K562 (cell line): ENCODE measurements around the gene HES5. TPM values are rescaled to one million over a fixed set of nuclear protein-coding genes. Genes with fewer than 3 reads are reported as not detected.
A peak's percentile ranks its signal among the peaks of the same experiment; 100 is the strongest.

Experiments used
- ATAC-seq: fragments of 200-7000 bp; cut with Tn5 transposase; 3 replicates; pipeline ENCODE4 v1.9.1; 2020; ENCODE audit warnings: moderate library complexity
- BruUV-seq: library from RNA; stranded (reverse); fragments of 400-500 nt; replicated peaks from 2 replicates; lab custom pipeline; 2021; lab: Mats Ljungman, UMichigan
- CTCF ChIA-PET: fragments of 300-600 bp; formaldehyde crosslinking; extraction: SDS; loops from one replicate; lab custom pipeline; 2021; ENCODE audit warnings: low intra/inter-chr PET ratio; lab: Yijun Ruan, JAX
- POLR2A ChIA-PET: fragments of 300-600, 350-650 bp; sonication (Branson Sonifier 250); formaldehyde crosslinking; extraction: SDS; loops from one replicate; lab custom pipeline; 2021; ENCODE audit warnings: antibody characterized with exemption, inconsistent platforms; lab: Yijun Ruan, JAX
- DNase-seq, 4 experiments: peaks; one replicate each; pipeline versions ENCODE4 v3.0.0 to v3.0.0-alpha.2; 2011 to 2018; ENCODE audit warnings: low spot score in 3 of 4, mixed read lengths in 3 of 4; ENCODE audit errors: extremely low read depth in 1 of 4
- FAIRE-seq: peaks from 2 replicates; lab custom pipeline; 2011; peaks lifted over from hg19 to GRCh38; lab: Jason Lieb, UNC
- H2AFZ ChIP-seq: 2 replicates; pipeline ENCODE4 v1.6.0; 2011; ENCODE audit warnings: low read depth, low read length, control low read depth, inconsistent platforms
- H3K27ac ChIP-seq: fragments of 200-600 bp; 3 replicates; pipeline ENCODE4 v1.8.0; 2011; ENCODE audit warnings: low read depth, mild to moderate bottlenecking, control low read depth, inconsistent platforms, low read length, moderate library complexity, mixed read lengths; ENCODE audit errors: extremely low read depth
- H3K27me3 ChIP-seq, 2 experiments: fragments of 300-600 bp in 1 of 2; 2 replicates in 1 of 2; 3 replicates in 1 of 2; pipeline versions ENCODE4 v1.6.0 to v1.8.0; 2011; ENCODE audit warnings: inconsistent platforms in 2 of 2, low read length in 2 of 2, mild to moderate bottlenecking in 1 of 2, mixed read lengths in 1 of 2, moderate library complexity in 1 of 2; ENCODE audit not compliant: control insufficient read depth in 2 of 2, insufficient read depth in 2 of 2
- H3K36me3 ChIP-seq: fragments of 300-600 bp; 3 replicates; pipeline ENCODE4 v1.8.0; 2011; ENCODE audit warnings: mild to moderate bottlenecking, low read length, inconsistent platforms; ENCODE audit not compliant: control insufficient read depth, insufficient read depth
- H3K4me1 ChIP-seq, 2 experiments: fragments of 200-600 bp in 1 of 2; replicated peaks in 1 of 2; 2 replicates in 1 of 2; 3 replicates in 1 of 2; pipeline versions ENCODE4 v1.5.1 to v1.8.0; 2011; ENCODE audit warnings: inconsistent platforms in 2 of 2, low read length in 2 of 2, mild to moderate bottlenecking in 1 of 2, mixed read lengths in 1 of 2, moderate library complexity in 1 of 2; ENCODE audit not compliant: control insufficient read depth in 2 of 2, insufficient read depth in 2 of 2
- H3K4me2 ChIP-seq: 2 replicates; pipeline ENCODE4 v1.6.1; 2011; ENCODE audit warnings: low read length, control low read depth, inconsistent platforms, mixed read lengths; ENCODE audit not compliant: insufficient read depth
- H3K4me3 ChIP-seq: fragments of 200-600 bp; sonication (generic), shearing (Covaris generic); 2 replicates; pipeline ENCODE4 v1.5.1; 2016; ENCODE audit warnings: control low read depth, inconsistent platforms
- H3K79me2 ChIP-seq: fragments of 200-600 bp; 3 replicates; pipeline ENCODE4 v1.8.0; 2011; ENCODE audit warnings: low read length, inconsistent platforms; ENCODE audit not compliant: control insufficient read depth, insufficient read depth
- H3K9ac ChIP-seq, 2 experiments: 2 replicates each; pipeline versions ENCODE4 v1.6.0 to v1.6.1; 2011; ENCODE audit warnings: low read depth in 2 of 2, low read length in 2 of 2, control low read depth in 1 of 2, inconsistent platforms in 1 of 2, mild to moderate bottlenecking in 1 of 2, mixed read lengths in 1 of 2; ENCODE audit not compliant: insufficient read depth in 1 of 2
- H3K9me1 ChIP-seq: one replicate; pipeline ENCODE4 v1.6.0; 2011; ENCODE audit warnings: inconsistent platforms, mild to moderate bottlenecking, low read length, moderate library complexity; ENCODE audit not compliant: control insufficient read depth, insufficient read depth
- H3K9me3 ChIP-seq: replicated peaks from 2 replicates; pipeline ENCODE4 v1.5.1; 2011; ENCODE audit warnings: low read depth, low read length, inconsistent platforms; ENCODE audit not compliant: control insufficient read depth, insufficient read depth
- H4K20me1 ChIP-seq: replicated peaks from 2 replicates; pipeline ENCODE4 v1.6.1; 2011; ENCODE audit warnings: low read length, inconsistent platforms, mixed read lengths; ENCODE audit not compliant: control insufficient read depth, insufficient read depth
- KDM2B ChIP-seq: fragments of 250-450 bp; sonication (Bioruptor Pico); IDR thresholded peaks from 2 replicates; pipeline ENCODE4 v1.8.0; 2021; ENCODE audit warnings: mild to moderate bottlenecking, moderate library complexity
- ZFPM2 ChIP-seq: fragments of 250-450 bp; sonication (Bioruptor Pico); IDR thresholded peaks from 2 replicates; pipeline ENCODE4 v1.5.1; 2022; ENCODE audit warnings: mild to moderate bottlenecking
- ZNF121 ChIP-seq: sonication (generic); formaldehyde crosslinking; conservative IDR thresholded peaks from 2 replicates; pipeline ENCODE4 v1.8.0; 2022; ENCODE audit warnings: missing genetic modification reagents
- ZNF23 ChIP-seq: fragments of 250-450 bp; sonication (Bioruptor Pico); IDR thresholded peaks from 2 replicates; pipeline ENCODE4 v1.4.0; 2020; ENCODE audit warnings: mild to moderate bottlenecking
- ZNF274 ChIP-seq: IDR thresholded peaks from 2 replicates; pipeline ENCODE4 v1.6.1; 2011; ENCODE audit warnings: low read depth, mild to moderate bottlenecking, low read length, moderate library complexity, borderline replicate concordance
- WGBS: fragments of 100-300 bp; shearing (Covaris generic); methylation state at CpG from one replicate; pipeline ENCODE4 v1.1.6; 2016; ENCODE audit warnings: low coverage, mixed read lengths; ENCODE audit not compliant: insufficient coverage; ENCODE audit errors: missing lambda C conversion rate; 5-methylcytosine and 5-hydroxymethylcytosine counted together
- in situ Hi-C: fragments of 300-500 bp; cut with MboI; formaldehyde crosslinking; loops from 4 replicates; pipeline ENCODE4 v1.15.0; 2018; ENCODE audit warnings: inconsistent platforms, mixed read lengths
- intact Hi-C: fragments of 100-400 bp; cut with micrococcal nuclease; formaldehyde crosslinking; loops from 2 replicates; pipeline ENCODE4 v1.14.2; 2022
- polyA plus RNA-seq, 8 experiments: library from polyadenylated mRNA; depleted of rRNA in 4 of 8; stranded (reverse) in 5 of 8; unstranded in 3 of 8; fragments of >200 nt; fragmentation: Nextera tagmentation in 2 of 8; fragmentation: Illumina TruSeq in 1 of 8; extraction: Ambion mirVana in 2 of 8; extraction: Trizol in 1 of 8; gene quantifications; 2 replicates each; pipeline versions ENCODE4 v1.2.1 to v1.2.3, GENCODE V29; 2011 to 2014; ENCODE audit warnings: inconsistent platforms in 1 of 8, missing spikeins in 1 of 8
- total RNA-seq, 7 experiments: library from RNA; depleted of rRNA in 6 of 7; stranded (reverse); fragments of >200 nt in 6 of 7; fragmentation: Illumina TruSeq in 2 of 7; extraction: Trizol in 2 of 7; gene quantifications; 2 replicates each; pipeline versions ENCODE4 v1.2.1 to v1.2.3, GENCODE V29; 2011 to 2021; ENCODE audit warnings: low replicate concordance in 1 of 7
- TF ChIP-seq, protein P1 (sequence below): fragments of 250-450 bp; sonication (Bioruptor Pico); IDR thresholded peaks from 2 replicates; pipeline ENCODE4 v1.4.0; 2020; ENCODE audit warnings: mild to moderate bottlenecking
- TF ChIP-seq, protein P2 (sequence below), 2 experiments: fragments of 450-650 bp; formaldehyde crosslinking in 1 of 2; IDR thresholded peaks; 2 replicates each; pipeline versions ENCODE4 v1.4.0 to v1.6.1; 2014 to 2020; ENCODE audit warnings: mild to moderate bottlenecking in 2 of 2, borderline replicate concordance in 1 of 2, low read depth in 1 of 2
- TF ChIP-seq, protein P3 (sequence below): sonication (generic); formaldehyde crosslinking; IDR thresholded peaks from 2 replicates; pipeline ENCODE4 v1.8.1; 2023; ENCODE audit warnings: mild to moderate bottlenecking, missing genetic modification reagents

The HES5 gene
- total and polyA plus RNA-seq, 9 of the 15 experiments (the other 6 are each of a cell fraction or from before 2014, with no cell fraction given): not detected

DNA sequence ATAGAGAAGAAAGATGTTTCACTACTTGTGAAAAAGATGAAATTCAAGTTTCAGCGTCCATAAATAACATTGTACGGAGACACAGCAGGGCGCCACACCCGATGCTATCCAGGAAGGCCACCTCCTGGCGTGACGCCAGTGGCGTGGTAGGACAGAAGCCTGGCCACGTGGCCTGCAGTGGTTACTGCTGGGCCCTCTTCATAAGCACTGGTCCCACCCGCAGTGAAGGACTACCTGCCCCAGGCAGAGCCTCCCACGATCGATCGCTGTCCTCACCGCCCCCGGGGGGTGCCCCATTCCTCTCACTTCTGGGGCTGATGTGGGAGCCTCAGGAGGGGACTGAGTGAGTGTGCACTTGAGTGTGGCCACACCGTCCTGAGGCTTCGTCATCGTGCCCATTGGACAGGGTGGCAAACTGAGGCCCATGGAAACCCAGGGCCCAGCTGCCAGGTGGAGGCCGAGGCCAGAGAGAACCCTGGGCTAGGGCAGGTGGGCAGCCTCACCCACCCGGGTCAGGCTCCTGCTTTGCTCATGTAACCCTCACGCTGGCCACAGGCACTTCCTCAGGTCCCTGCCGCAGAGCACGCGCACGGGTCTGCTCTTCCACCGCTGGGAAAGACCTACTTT, 11.7 kb upstream of the HES5 start:
- in situ Hi-C loops: loop anchor here (25.0 kb wide), 1 partner anchor 354 kb away; the partner anchor contains the start of gene FAAP20
- POLR2A ChIA-PET: interaction anchor here (0.6 to 0.9 kb wide), 4 partner anchors 9 to 313 kb away, joined by 3 to 4 read pairs (median 3); no protein-coding TSS in a partner anchor
- no peak for TF ChIP-seq ZNF274
- TF ChIP-seq ZNF121 (CRISPR knock-in tag): no peak
- TF ChIP-seq, protein P1, sequence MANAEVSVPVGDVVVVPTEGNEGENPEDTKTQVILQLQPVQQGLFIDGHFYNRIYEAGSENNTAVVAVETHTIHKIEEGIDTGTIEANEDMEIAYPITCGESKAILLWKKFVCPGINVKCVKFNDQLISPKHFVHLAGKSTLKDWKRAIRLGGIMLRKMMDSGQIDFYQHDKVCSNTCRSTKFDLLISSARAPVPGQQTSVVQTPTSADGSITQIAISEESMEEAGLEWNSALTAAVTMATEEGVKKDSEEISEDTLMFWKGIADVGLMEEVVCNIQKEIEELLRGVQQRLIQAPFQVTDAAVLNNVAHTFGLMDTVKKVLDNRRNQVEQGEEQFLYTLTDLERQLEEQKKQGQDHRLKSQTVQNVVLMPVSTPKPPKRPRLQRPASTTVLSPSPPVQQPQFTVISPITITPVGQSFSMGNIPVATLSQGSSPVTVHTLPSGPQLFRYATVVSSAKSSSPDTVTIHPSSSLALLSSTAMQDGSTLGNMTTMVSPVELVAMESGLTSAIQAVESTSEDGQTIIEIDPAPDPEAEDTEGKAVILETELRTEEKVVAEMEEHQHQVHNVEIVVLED (CRISPR knock-in tag): 0 out of 2 replicates have a peak, but pooled peaks have one; percentile 11
- no peak for TF ChIP-seq ZFPM2 (CRISPR knock-in tag)
- TF ChIP-seq, protein P2, sequence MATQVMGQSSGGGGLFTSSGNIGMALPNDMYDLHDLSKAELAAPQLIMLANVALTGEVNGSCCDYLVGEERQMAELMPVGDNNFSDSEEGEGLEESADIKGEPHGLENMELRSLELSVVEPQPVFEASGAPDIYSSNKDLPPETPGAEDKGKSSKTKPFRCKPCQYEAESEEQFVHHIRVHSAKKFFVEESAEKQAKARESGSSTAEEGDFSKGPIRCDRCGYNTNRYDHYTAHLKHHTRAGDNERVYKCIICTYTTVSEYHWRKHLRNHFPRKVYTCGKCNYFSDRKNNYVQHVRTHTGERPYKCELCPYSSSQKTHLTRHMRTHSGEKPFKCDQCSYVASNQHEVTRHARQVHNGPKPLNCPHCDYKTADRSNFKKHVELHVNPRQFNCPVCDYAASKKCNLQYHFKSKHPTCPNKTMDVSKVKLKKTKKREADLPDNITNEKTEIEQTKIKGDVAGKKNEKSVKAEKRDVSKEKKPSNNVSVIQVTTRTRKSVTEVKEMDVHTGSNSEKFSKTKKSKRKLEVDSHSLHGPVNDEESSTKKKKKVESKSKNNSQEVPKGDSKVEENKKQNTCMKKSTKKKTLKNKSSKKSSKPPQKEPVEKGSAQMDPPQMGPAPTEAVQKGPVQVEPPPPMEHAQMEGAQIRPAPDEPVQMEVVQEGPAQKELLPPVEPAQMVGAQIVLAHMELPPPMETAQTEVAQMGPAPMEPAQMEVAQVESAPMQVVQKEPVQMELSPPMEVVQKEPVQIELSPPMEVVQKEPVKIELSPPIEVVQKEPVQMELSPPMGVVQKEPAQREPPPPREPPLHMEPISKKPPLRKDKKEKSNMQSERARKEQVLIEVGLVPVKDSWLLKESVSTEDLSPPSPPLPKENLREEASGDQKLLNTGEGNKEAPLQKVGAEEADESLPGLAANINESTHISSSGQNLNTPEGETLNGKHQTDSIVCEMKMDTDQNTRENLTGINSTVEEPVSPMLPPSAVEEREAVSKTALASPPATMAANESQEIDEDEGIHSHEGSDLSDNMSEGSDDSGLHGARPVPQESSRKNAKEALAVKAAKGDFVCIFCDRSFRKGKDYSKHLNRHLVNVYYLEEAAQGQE (IDR thresholded peaks at IDR 0.05; ENCODE audit: borderline replicate concordance): peak; percentile 63
- TF ChIP-seq, protein P2 (CRISPR knock-in tag; IDR thresholded peaks at IDR 0.05; ENCODE audit: low read depth): 0 out of 2 replicates have a peak, but pooled peaks have one; percentile 67
- no peak for TF ChIP-seq ZNF23 (CRISPR knock-in tag)
- TF ChIP-seq KDM2B (CRISPR knock-in tag): no peak
- TF ChIP-seq, protein P3, sequence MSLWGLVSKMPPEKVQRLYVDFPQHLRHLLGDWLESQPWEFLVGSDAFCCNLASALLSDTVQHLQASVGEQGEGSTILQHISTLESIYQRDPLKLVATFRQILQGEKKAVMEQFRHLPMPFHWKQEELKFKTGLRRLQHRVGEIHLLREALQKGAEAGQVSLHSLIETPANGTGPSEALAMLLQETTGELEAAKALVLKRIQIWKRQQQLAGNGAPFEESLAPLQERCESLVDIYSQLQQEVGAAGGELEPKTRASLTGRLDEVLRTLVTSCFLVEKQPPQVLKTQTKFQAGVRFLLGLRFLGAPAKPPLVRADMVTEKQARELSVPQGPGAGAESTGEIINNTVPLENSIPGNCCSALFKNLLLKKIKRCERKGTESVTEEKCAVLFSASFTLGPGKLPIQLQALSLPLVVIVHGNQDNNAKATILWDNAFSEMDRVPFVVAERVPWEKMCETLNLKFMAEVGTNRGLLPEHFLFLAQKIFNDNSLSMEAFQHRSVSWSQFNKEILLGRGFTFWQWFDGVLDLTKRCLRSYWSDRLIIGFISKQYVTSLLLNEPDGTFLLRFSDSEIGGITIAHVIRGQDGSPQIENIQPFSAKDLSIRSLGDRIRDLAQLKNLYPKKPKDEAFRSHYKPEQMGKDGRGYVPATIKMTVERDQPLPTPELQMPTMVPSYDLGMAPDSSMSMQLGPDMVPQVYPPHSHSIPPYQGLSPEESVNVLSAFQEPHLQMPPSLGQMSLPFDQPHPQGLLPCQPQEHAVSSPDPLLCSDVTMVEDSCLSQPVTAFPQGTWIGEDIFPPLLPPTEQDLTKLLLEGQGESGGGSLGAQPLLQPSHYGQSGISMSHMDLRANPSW (CRISPR knock-in tag): no peak

More for the DNA sequence above, 11.7 kb upstream of the HES5 start:
- 24% methylated on average over 24 of the region's 25 CpGs for WGBS
- Histone ChIP-seq H3K27ac (peak overlapping the region; percentile 63), H3K4me2 (peak overlapping the region; percentile 52; the same call in 1 of the 2 replicates), H3K4me1 (peaks cover 54 to 86% of the 10 kb centered on the region in 2 experiments), H3K79me2 (no peaks in the 10 kb centered on the region), H3K27me3 (peaks cover 5 to 16% of the 10 kb centered on the region in 2 experiments; a peak in 4 of 5 replicates), H3K36me3 (no peaks in the 10 kb centered on the region), H2AFZ (peak overlapping the region; percentile 78), H4K20me1 (no peaks in the 10 kb centered on the region; the same call in 1 of the 2 replicates), H3K4me3 (no peak overlapping the region), H3K9me1 (peaks cover 7% of the 10 kb centered on the region), H3K9ac (peak overlapping the region; percentile 28 to 84), H3K9me3 (no peaks in the 10 kb centered on the region)
- no TSS peak for BruUV-seq
- peak; percentile 99 for FAIRE-seq
- CTCF ChIA-PET: no interaction called here
- intact Hi-C loops: loop anchor here (10.0 kb wide), 2 partner anchors 103 to 347 kb away; partner anchors contain the start of gene FAAP20
- peak; percentile 79 to 97 (median 84) for DNase-seq
- peak; percentile 44 for ATAC-seq
